Subcutaneous adipose tissue (tissue), 4 donors: ENCODE data around the gene METRNL. TPM values are rescaled to one million over a fixed set of nuclear protein-coding genes. Genes with fewer than 3 reads are reported as not detected.

Experiments
- total RNA-seq, 4 donors: library from RNA; depleted of rRNA; stranded (reverse); fragments of >200 nt; gene quantifications; one replicate each; pipeline ENCODE4 v1.1.0, GENCODE V29; 2016
- TF ChIP-seq, protein P1 (sequence below): fragments of 450-650 bp; IDR thresholded peaks from one replicate; pipeline ENCODE4 v1.5.1; 2016; ENCODE audit warnings: low read depth, mild to moderate bottlenecking, control low read depth, antibody characterized with exemption, moderate library complexity

The METRNL gene
- total RNA-seq, 4 donors from 2014 or later, result 53.5 to 114 (median 86.4) TPM

DNA sequence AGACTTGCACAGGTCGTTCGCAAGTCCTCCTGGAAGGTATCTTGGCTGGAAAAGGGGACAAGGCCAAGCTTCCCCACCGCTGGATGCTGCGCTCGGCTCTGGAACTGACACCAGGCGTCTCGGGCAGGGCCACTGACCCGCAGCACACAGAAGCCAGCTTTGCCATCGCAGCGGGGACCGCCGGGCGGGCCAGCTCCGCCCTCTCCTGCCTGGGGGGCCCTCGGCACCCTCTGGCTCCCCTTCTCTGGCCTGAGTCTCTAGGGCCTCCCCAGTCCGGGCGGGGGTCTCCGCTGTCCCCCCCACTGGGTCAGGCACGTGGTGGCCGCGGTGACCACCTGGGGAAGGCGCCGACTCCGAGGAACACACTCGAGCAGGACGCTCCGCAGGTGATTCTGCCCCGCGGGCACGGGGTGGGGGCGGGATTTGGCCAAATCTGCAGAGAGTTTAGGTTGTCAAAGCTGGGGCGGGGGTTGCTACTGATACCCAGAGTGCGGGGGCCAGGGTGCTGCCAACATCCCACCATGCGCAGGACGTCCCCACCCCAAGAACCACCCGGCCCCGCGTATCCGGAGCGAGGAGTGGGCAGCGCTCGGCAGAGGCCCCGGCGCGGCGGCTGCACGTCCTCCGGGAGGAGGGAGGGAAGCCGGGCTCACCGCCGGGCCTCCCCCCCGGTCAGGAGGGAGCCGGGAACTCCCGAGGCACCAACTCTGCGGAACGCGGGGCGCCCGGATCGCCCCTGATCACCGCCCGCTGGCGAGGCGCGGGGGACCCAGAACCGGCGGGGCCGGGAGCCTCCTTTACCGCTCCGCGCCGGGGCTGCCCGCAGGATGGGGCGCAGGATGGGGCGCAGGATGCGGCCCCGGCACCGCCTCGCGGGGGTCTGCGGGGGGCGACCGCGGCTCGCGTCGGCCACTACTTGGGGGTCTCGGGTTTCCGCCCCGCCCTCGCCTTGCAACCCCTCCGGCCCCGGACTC is 744 bp upstream of the METRNL start:
- TF ChIP-seq, protein P1, sequence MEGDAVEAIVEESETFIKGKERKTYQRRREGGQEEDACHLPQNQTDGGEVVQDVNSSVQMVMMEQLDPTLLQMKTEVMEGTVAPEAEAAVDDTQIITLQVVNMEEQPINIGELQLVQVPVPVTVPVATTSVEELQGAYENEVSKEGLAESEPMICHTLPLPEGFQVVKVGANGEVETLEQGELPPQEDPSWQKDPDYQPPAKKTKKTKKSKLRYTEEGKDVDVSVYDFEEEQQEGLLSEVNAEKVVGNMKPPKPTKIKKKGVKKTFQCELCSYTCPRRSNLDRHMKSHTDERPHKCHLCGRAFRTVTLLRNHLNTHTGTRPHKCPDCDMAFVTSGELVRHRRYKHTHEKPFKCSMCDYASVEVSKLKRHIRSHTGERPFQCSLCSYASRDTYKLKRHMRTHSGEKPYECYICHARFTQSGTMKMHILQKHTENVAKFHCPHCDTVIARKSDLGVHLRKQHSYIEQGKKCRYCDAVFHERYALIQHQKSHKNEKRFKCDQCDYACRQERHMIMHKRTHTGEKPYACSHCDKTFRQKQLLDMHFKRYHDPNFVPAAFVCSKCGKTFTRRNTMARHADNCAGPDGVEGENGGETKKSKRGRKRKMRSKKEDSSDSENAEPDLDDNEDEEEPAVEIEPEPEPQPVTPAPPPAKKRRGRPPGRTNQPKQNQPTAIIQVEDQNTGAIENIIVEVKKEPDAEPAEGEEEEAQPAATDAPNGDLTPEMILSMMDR, result no peak

DNA sequence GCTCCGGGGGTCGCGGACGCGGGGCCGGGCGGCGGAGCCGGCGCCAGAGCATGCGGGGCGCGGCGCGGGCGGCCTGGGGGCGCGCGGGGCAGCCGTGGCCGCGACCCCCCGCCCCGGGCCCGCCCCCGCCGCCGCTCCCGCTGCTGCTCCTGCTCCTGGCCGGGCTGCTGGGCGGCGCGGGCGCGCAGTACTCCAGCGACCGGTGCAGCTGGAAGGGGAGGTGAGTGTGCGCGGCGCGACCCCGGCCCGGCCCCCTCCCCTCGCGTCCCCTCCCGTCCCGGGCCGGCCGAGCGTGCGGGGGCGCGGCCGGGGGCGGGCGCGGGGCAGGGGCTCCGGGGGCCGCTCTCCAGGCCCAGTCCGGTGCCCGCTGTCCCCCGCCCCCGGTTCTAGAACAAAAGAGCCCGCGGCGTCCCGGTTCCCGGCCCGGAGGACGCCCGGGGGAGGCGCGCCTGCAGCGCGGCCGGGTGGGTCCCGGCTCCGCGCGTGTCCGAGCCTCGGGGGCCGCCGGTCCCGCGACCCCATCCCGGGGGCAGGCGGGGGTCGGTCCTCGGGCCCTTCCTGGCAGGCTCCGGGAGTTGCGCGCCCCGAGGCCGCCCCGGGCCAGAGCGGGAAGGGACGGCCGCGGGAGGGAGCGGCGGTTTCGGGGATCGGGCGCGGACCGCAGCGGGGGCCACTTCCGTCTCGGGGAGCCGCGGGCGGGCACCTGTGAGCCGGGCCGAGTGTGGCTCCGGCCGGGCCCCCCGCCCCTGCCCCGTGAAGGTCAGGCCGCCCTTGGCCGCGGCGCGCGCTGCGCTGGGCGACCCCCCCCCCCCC is 563 bp downstream of the METRNL start:
- TF ChIP-seq, protein P1, result no peak

DNA sequence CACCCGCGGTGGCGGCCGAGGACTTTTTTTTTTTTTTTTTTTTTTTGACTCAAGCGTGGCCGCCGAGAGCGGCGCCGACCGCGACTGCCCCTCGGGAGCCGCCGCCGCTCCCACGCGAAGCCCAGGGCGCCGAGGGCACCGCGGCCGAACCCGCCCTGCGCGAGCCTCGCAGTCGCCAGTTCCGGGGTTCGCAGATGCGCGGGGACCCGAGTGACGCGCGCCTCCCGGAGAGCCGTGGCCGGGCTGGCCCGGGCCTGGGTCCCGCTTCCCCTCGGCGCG is 1.1 kb downstream of the METRNL start:
- TF ChIP-seq, protein P1, result no peak

DNA sequence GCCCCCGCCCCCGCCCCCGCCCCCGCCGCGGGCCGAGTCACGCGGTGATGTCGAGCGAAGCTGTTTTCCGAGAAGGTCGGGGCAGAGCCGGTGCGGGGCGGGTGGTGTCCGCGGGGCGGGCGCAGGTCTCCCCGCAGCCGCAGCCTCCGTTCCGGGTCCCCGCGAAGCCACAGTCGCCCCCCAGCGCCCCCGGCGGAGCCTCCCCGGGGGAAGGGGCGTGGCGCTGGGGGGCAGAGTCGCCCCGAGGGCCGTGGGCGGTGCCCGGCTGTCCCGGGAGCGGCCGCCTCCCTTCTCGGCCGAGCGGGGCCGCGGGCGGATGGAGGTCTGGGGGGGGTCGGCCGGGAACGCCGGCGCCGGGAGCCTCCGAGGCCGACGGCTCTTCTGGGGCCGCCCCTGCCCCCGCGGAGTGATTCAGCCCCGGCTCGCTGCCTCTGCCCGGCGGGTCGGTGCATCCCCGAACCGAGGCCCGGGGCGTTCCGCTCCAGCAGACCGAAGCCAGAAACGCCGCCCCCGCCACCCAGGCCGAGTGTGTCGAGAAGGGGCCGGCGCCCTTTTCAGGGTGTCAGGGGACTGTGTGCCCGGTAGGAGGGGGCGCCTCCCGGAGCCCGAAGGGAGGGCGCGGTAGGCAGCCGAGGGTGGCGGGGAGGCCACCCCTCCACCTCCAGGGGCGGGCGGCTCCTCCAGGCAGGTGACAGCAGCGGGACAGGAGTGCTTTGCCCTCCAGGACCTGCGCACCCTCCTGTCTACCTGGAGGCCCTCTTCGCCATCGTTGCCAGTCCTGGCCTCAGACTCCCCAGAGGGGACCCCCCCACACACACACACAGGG is 1.7 kb downstream of the METRNL start:
- TF ChIP-seq, protein P1, result no peak

DNA sequence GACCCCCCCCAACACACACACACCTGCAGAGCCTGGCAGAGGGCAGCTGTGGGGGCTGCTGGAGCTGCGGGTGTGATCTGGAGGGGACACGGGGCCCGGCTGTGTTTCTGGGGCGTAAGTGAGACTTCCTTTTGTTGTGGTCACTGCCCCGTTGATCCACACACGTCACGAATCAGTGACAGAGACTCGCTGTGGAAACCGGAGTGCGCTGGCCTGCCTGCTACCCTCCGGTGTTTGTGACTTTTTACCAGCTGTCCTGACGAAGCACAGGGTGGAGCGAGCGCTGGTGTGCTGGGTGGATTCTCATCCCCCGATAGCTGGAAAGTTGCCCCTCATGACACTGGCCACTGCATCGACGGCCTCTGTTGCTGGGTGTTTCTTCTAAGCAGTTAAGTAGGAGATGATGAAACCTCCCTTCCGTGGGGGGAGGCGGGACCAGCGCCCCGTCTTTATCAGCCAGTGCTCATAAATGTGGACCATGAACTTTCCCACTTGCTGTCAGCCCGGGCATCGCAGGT is 2.3 kb downstream of the METRNL start:
- TF ChIP-seq, protein P1, result no peak

DNA sequence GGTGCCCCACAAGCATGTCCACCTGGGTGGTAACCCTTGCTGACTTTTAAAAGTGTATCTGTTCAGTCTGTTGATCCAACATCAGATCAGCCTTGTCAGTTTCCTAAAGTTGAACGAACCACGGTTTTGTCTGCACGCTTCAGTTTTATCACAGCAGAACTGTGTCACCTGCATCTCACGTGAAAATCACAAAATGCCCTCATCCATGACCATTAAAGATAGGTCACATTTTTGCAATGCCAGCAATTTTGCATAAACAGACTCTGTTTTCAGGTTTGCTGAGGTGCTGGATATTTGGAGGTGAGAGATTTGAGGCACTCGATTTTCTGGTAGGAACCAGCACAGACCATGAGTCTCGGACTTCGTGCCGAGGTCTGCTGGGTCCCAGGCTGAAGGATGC is 3.0 kb downstream of the METRNL start:
- TF ChIP-seq, protein P1, result no peak
